NOMO-1 treated with dmso at 0.1 percent for 144 hours (cell line): ENCODE data around the gene ADCY2.

Experiments used
- DNase-seq: peaks from one replicate; lab custom pipeline; 2025; ENCODE audit not compliant: unreplicated experiment; lab: John Stamatoyannopoulos, UW

The ADCY2 gene

GRCh38 chr5:7857361-7857760 is 461.4 kb downstream of the ADCY2 start:
- no peak for DNase-seq

GRCh38 chr5:7857926-7858632 is 462.1 kb downstream of the ADCY2 start:
- no peak for DNase-seq

- DNase-seq: no peak
Observed at GRCh38 chr5:7866196-7866595, 470.3 kb downstream of the ADCY2 start.

GRCh38 chr5:7867260-7867659 is 471.3 kb downstream of the ADCY2 start:
- DNase-seq: no peak

- no peak for DNase-seq
Observed at GRCh38 chr5:7868427-7868772, 472.5 kb downstream of the ADCY2 start.

- peak; percentile 99 for DNase-seq
Observed at GRCh38 chr5:7868773-7869473, 473.0 kb downstream of the ADCY2 start, which contains the start of the genes FASTKD3 and MTRR. TSS of gene FASTKD3 (minus strand) at chr5:7869031. CDS start at chr5:7868083, 948 bp downstream. TSS of gene MTRR (plus strand) at chr5:7869148. CDS start at chr5:7870795, 1,647 bp downstream.

- DNase-seq: no peak
Observed at GRCh38 chr5:7869474-7870136, 473.7 kb downstream of the ADCY2 start.

GRCh38 chr5:7871653-7872052 is 475.7 kb downstream of the ADCY2 start:
- DNase-seq: no peak

- DNase-seq: no peak
Observed at GRCh38 chr5:7872517-7873130, 476.7 kb downstream of the ADCY2 start.

- no peak for DNase-seq
Observed at GRCh38 chr5:7873216-7873615, 477.3 kb downstream of the ADCY2 start.

- no peak for DNase-seq
Observed at GRCh38 chr5:7874639-7875038, 478.7 kb downstream of the ADCY2 start.

- no peak for DNase-seq
Observed at GRCh38 chr5:7875151-7875550, 479.2 kb downstream of the ADCY2 start.

- no peak for DNase-seq
Observed at GRCh38 chr5:7876867-7877266, 480.9 kb downstream of the ADCY2 start.

- DNase-seq: no peak
Observed at GRCh38 chr5:7877851-7878250, 481.9 kb downstream of the ADCY2 start.

GRCh38 chr5:7878381-7878873 is 482.5 kb downstream of the ADCY2 start:
- DNase-seq: peak; percentile 90
